Measurements from ENCODE around the gene MUC5B. TPM values are rescaled to one million over a fixed set of nuclear protein-coding genes. Genes with fewer than 3 reads are reported as not detected.
"Not testable (repeated sequence)": the region's sequence is repeated elsewhere in the genome, so short reads cannot be mapped to it uniquely, and the experiment has no call there.

Gene MUC5B
- total and polyA plus RNA-seq, 4 donors, result 0.17 to 0.95 (median 0.50) TPM; not detected in 1

DNA sequence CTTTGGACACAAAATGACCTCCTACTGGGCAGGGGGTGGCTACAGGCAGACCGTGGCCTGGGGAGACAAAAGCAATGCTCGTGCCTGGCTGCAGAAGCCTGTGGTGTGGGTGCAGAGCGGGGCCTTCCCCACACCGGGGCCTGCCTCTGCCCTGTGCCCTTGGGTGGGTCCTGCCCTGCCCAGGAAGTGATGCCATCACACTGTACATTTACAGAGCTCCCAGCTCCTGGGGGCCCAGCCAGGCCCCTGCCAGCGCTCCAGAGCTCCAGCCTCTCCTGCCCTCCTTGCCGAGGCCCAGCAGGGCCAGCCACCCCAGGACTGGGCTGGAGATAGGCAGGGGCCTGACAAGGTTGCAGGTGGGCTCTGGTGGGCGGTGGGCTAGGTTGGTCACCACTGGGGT is 40.1 kb downstream of the MUC5B start (continued):
- TF ChIP-seq, protein P1, sequence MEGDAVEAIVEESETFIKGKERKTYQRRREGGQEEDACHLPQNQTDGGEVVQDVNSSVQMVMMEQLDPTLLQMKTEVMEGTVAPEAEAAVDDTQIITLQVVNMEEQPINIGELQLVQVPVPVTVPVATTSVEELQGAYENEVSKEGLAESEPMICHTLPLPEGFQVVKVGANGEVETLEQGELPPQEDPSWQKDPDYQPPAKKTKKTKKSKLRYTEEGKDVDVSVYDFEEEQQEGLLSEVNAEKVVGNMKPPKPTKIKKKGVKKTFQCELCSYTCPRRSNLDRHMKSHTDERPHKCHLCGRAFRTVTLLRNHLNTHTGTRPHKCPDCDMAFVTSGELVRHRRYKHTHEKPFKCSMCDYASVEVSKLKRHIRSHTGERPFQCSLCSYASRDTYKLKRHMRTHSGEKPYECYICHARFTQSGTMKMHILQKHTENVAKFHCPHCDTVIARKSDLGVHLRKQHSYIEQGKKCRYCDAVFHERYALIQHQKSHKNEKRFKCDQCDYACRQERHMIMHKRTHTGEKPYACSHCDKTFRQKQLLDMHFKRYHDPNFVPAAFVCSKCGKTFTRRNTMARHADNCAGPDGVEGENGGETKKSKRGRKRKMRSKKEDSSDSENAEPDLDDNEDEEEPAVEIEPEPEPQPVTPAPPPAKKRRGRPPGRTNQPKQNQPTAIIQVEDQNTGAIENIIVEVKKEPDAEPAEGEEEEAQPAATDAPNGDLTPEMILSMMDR (IDR thresholded peaks at IDR 0.05; ENCODE audit: low read depth, low read length, missing input control), result no peak
- TF ChIP-seq JUND (IDR thresholded peaks at IDR 0.05), result no peak

DNA sequence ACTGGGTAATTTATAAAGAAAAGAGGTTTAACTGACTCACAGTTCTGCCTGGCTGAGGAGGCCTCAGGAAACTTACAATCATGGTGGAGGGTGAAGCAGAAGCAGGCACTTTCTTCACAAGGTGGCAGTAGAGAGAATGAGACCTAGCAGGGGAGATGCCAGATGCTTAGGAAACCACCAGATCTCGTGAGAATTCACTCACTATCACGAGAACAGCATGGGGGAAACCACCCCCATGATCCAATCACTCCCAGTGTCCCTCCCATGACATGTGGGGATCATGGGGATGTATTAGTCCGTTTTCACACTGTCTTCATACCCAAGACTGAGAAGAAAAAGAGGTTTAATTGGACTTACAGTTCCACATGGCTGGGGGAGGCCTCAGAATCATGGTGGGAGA is 41.6 kb downstream of the MUC5B start:
- H3K36me3 ChIP-seq (ENCODE audit: control insufficient read depth in 4 of 4, insufficient read depth in 3 of 4, low read depth in 1 of 4, low read length in 3 of 4); DNase-seq (ENCODE audit: low spot score); H3K9me3 ChIP-seq (ENCODE audit: control insufficient read depth in 4 of 4, low read length in 3 of 4); H3K27me3 ChIP-seq (ENCODE audit: control insufficient read depth in 4 of 4, insufficient read depth in 4 of 4, low read length in 3 of 4); H3K27ac ChIP-seq (ENCODE audit: low read depth in 1 of 2, low read length in 2 of 2); H3K9ac ChIP-seq (ENCODE audit: low read depth in 1 of 2, low read length in 2 of 2); H3K4me3 ChIP-seq (ENCODE audit: low read depth in 1 of 3, low read length in 3 of 3): not testable (repeated sequence)
- WGBS, result 37% methylated on average over 3 of the region's 3 CpGs
- peaks cover 8 to 18% (median 14%) of the 10 kb centered on the region in 4 donors for H3K4me1 ChIP-seq (ENCODE audit: control insufficient read depth in 4 of 4, insufficient read depth in 4 of 4, low read length in 3 of 4)
- peak; percentile 73 to 79 for TF ChIP-seq RAD21 (IDR thresholded peaks at IDR 0.05)
- TF ChIP-seq, protein P2, sequence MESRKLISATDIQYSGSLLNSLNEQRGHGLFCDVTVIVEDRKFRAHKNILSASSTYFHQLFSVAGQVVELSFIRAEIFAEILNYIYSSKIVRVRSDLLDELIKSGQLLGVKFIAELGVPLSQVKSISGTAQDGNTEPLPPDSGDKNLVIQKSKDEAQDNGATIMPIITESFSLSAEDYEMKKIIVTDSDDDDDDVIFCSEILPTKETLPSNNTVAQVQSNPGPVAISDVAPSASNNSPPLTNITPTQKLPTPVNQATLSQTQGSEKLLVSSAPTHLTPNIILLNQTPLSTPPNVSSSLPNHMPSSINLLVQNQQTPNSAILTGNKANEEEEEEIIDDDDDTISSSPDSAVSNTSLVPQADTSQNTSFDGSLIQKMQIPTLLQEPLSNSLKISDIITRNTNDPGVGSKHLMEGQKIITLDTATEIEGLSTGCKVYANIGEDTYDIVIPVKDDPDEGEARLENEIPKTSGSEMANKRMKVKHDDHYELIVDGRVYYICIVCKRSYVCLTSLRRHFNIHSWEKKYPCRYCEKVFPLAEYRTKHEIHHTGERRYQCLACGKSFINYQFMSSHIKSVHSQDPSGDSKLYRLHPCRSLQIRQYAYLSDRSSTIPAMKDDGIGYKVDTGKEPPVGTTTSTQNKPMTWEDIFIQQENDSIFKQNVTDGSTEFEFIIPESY (IDR thresholded peaks at IDR 0.05), result peak; percentile 98
- TF ChIP-seq, protein P1 (IDR thresholded peaks at IDR 0.05; ENCODE audit: low read depth, low read length, missing input control), result peak; percentile 17

DNA sequence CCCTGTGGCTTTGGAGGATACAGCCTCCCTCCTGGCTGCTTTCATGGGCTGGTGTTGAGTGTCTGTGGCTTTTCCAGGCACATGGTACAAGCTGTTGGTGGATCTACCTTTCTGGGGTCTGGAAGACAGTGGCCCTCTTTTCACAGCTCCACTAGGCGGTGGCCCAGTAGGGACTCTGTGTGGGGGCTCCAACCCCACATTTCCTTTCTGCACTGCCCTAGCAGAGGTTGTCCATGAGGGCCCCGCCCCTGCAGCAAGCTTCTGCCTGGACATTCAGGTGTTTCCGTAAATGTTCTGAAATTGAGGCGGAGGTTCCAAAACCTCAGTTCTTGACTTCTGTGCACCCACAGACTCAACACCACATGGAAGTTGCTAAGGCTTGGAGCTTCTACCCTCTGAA is 42.6 kb downstream of the MUC5B start:
- not testable (repeated sequence) for H3K27ac ChIP-seq (ENCODE audit: low read depth in 1 of 2, low read length in 2 of 2); DNase-seq (ENCODE audit: low spot score); H3K9me3 ChIP-seq (ENCODE audit: control insufficient read depth in 4 of 4, low read length in 3 of 4); H3K36me3 ChIP-seq (ENCODE audit: control insufficient read depth in 4 of 4, insufficient read depth in 3 of 4, low read depth in 1 of 4, low read length in 3 of 4); H3K27me3 ChIP-seq (ENCODE audit: control insufficient read depth in 4 of 4, insufficient read depth in 4 of 4, low read length in 3 of 4); H3K4me3 ChIP-seq (ENCODE audit: low read depth in 1 of 3, low read length in 3 of 3); H3K9ac ChIP-seq (ENCODE audit: low read depth in 1 of 2, low read length in 2 of 2)
- peaks cover 8 to 18% (median 14%) of the 10 kb centered on the region in 4 donors for H3K4me1 ChIP-seq (ENCODE audit: control insufficient read depth in 4 of 4, insufficient read depth in 4 of 4, low read length in 3 of 4)
- WGBS, result 99% methylated on average over 4 of the region's 4 CpGs

DNA sequence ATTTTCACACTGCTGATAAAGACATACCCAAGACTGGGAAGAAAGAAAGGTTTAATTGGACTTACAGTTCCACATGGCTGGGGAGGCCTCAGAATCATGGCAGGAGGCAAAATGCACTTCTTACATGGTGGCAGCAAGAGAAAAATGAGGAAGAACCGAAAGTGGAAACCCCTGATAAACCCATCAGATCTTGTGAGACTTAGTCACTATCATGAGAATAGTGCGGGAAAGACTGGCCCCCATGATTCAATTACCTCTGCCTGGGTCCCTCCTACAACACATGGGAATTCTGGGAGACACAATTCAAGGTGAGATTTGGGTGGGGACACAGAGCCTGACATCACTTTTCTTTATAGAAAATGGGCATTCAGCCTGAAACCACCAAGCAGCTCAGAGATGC is 44.1 kb downstream of the MUC5B start:
- not testable (repeated sequence) for H3K9ac ChIP-seq (ENCODE audit: low read depth in 1 of 2, low read length in 2 of 2)

More for the DNA sequence above, 44.1 kb downstream of the MUC5B start:
- not testable (repeated sequence) for H3K36me3 ChIP-seq (ENCODE audit: control insufficient read depth in 4 of 4, insufficient read depth in 3 of 4, low read depth in 1 of 4, low read length in 3 of 4); H3K27ac ChIP-seq (ENCODE audit: low read depth in 1 of 2, low read length in 2 of 2); H3K4me3 ChIP-seq (ENCODE audit: low read depth in 1 of 3, low read length in 3 of 3); DNase-seq (ENCODE audit: low spot score); H3K27me3 ChIP-seq (ENCODE audit: control insufficient read depth in 4 of 4, insufficient read depth in 4 of 4, low read length in 3 of 4); H3K9me3 ChIP-seq (ENCODE audit: control insufficient read depth in 4 of 4, low read length in 3 of 4)
- peaks cover 8 to 15% (median 13%) of the 10 kb centered on the region in 4 donors for H3K4me1 ChIP-seq (ENCODE audit: control insufficient read depth in 4 of 4, insufficient read depth in 4 of 4, low read length in 3 of 4)
- 84% methylated on average over 2 of the region's 2 CpGs for WGBS

All from liver (tissue), 9 donors.